ENCODE data around the gene LYZL1.

The LYZL1 gene

DNA sequence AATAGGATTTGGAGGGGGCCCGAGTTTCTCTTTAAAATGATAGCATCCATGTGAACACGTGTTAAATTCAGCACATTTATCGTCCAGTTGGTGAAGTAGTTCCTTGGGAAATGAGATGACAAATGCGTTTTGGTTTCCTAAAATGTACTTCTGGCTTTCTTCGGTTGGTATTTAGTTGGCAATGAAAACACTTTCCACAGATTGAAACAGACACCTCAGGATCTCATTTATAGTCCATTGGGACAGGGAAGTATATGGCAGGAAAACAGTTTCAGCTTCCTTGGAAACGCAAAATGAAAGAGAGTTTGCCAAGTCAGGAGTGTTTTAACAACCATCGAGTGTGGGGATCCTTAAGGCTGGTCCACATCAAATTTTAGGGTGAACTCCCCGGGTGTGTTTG, 19.4 kb upstream of the LYZL1 start:
- H3K27me3 ChIP-seq (ENCODE audit: insufficient read depth, low read length): no peaks in the 10 kb centered on the region
- H3K4me1 ChIP-seq (ENCODE audit: insufficient read depth, low read length, severe bottlenecking): no peaks in the 10 kb centered on the region
- H3K9me2 ChIP-seq (ENCODE audit: low read depth, low read length): no peaks in the 10 kb centered on the region
- no peak overlapping the region for H3K9ac ChIP-seq (ENCODE audit: low read length)
- no peaks in the 10 kb centered on the region for H3K36me3 ChIP-seq (ENCODE audit: insufficient read depth, low read length)
- TF ChIP-seq CTCF (IDR thresholded peaks at IDR 0.05; ENCODE audit: low read length) (no peak), EZH2 (IDR thresholded peaks at IDR 0.05; ENCODE audit: borderline replicate concordance, low read length) (no peak)
- H3K9me3 ChIP-seq (ENCODE audit: low read length): no peaks in the 10 kb centered on the region
- H4K20me1 ChIP-seq (ENCODE audit: insufficient read depth, low read length): no peaks in the 10 kb centered on the region
- H3K79me2 ChIP-seq (ENCODE audit: insufficient read depth, low read length): no peaks in the 10 kb centered on the region
- H2AFZ ChIP-seq (ENCODE audit: low read length): no peak overlapping the region
- H3F3A ChIP-seq (ENCODE audit: insufficient read depth, low read length): no peaks in the 10 kb centered on the region
- no peak overlapping the region for H3K4me2 ChIP-seq (ENCODE audit: low read length)
- no peak overlapping the region for H3K27ac ChIP-seq (ENCODE audit: low read depth, low read length, poor library complexity, severe bottlenecking)
- no peak overlapping the region for H3K4me3 ChIP-seq (ENCODE audit: low read depth, low read length, poor library complexity, severe bottlenecking)

- TF ChIP-seq CTCF (IDR thresholded peaks at IDR 0.05; ENCODE audit: low read length) (no peak), EZH2 (IDR thresholded peaks at IDR 0.05; ENCODE audit: borderline replicate concordance, low read length) (no peak)
Measured at GRCh38 chr10:29270883-29271282, 18.0 kb upstream of the LYZL1 start.

DNA sequence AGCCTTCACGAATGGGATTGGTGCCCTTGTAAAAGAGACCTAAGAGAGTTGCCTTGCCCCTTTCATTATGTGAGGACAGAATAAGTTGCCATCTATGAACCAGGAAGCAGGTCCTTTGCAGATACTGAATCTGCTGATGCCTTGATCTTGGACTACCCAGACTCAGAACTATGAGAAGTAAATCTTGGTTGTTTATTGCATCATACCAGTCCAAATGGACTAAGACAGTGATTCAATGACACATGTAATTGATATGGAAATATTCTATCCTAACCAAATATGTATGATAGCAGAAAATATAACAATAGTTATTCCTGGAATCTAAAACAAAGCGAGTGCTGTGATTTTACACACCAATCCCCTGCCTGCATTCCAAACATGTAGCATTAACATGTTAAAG, 17.0 kb upstream of the LYZL1 start:
- no peaks in the 10 kb centered on the region for H3K9me2 ChIP-seq (ENCODE audit: low read depth, low read length)
- no peak overlapping the region for H3K4me3 ChIP-seq (ENCODE audit: low read depth, low read length, poor library complexity, severe bottlenecking)
- H3K9me3 ChIP-seq (ENCODE audit: low read length): no peaks in the 10 kb centered on the region
- no peak for TF ChIP-seq EZH2 (IDR thresholded peaks at IDR 0.05; ENCODE audit: borderline replicate concordance, low read length)
- no peak for TF ChIP-seq CTCF (IDR thresholded peaks at IDR 0.05; ENCODE audit: low read length)
- no peak overlapping the region for H3K27ac ChIP-seq (ENCODE audit: low read depth, low read length, poor library complexity, severe bottlenecking)
- H3F3A ChIP-seq (ENCODE audit: insufficient read depth, low read length): no peaks in the 10 kb centered on the region
- H2AFZ ChIP-seq (ENCODE audit: low read length): no peak overlapping the region
- H3K4me2 ChIP-seq (ENCODE audit: low read length): no peak overlapping the region
- no peaks in the 10 kb centered on the region for H3K4me1 ChIP-seq (ENCODE audit: insufficient read depth, low read length, severe bottlenecking)
- no peaks in the 10 kb centered on the region for H3K27me3 ChIP-seq (ENCODE audit: insufficient read depth, low read length)
- H4K20me1 ChIP-seq (ENCODE audit: insufficient read depth, low read length): no peaks in the 10 kb centered on the region
- H3K36me3 ChIP-seq (ENCODE audit: insufficient read depth, low read length): no peaks in the 10 kb centered on the region
- no peaks in the 10 kb centered on the region for H3K79me2 ChIP-seq (ENCODE audit: insufficient read depth, low read length)
- no peak overlapping the region for H3K9ac ChIP-seq (ENCODE audit: low read length)

More at GRCh38 chr10:29270883-29271282, 18.0 kb upstream of the LYZL1 start:
- Histone ChIP-seq H3K27me3 (ENCODE audit: insufficient read depth, low read length) (no peaks in the 10 kb centered on the region), H3K9ac (ENCODE audit: low read length) (no peak overlapping the region), H4K20me1 (ENCODE audit: insufficient read depth, low read length) (no peaks in the 10 kb centered on the region), H2AFZ (ENCODE audit: low read length) (no peak overlapping the region), H3K27ac (ENCODE audit: low read depth, low read length, poor library complexity, severe bottlenecking) (no peak overlapping the region), H3K4me2 (ENCODE audit: low read length) (no peak overlapping the region), H3K36me3 (ENCODE audit: insufficient read depth, low read length) (no peaks in the 10 kb centered on the region), H3F3A (ENCODE audit: insufficient read depth, low read length) (no peaks in the 10 kb centered on the region), H3K9me2 (ENCODE audit: low read depth, low read length) (no peaks in the 10 kb centered on the region), H3K9me3 (ENCODE audit: low read length) (no peaks in the 10 kb centered on the region), H3K79me2 (ENCODE audit: insufficient read depth, low read length) (no peaks in the 10 kb centered on the region), H3K4me3 (ENCODE audit: low read depth, low read length, poor library complexity, severe bottlenecking) (no peak overlapping the region), H3K4me1 (ENCODE audit: insufficient read depth, low read length, severe bottlenecking) (no peaks in the 10 kb centered on the region)
